C1 segment of cervical spinal cord (tissue), 14 donors: ENCODE measurements around the gene METTL2A.
"Not testable (repeated sequence)": the region's sequence is repeated elsewhere in the genome, so short reads cannot be mapped to it uniquely, and the experiment has no call there.

Experiments used
- DNase-seq, 14 donors: peaks; one replicate each; lab custom pipeline; 2025; lab: John Stamatoyannopoulos, UW

Gene METTL2A

GRCh38 chr17:62423647-62424461 is at the start of gene METTL2A:
METTL2A (plus strand) TSS chr17:62423897; CDS start chr17:62423903, 6 bp downstream.
- DNase-seq = peak in 13 of 14 donors; percentile 28 to 77 (median 58)

GRCh38 chr17:62380253-62380652 is 43.4 kb upstream of the METTL2A start, which contains the start of gene EFCAB3:
EFCAB3 (plus strand) TSS chr17:62380553; CDS start chr17:62382980, 2,427 bp downstream.
- DNase-seq = no peak

- no peak for DNase-seq
Observed at GRCh38 chr17:62381561-62381960, 42.1 kb upstream of the METTL2A start.

- no peak for DNase-seq
Observed at GRCh38 chr17:62388856-62389255, 34.8 kb upstream of the METTL2A start.

- no peak for DNase-seq
Observed at GRCh38 chr17:62392908-62393307, 30.8 kb upstream of the METTL2A start.

GRCh38 chr17:62398891-62399290 is 24.8 kb upstream of the METTL2A start:
- DNase-seq = no peak

- no peak for DNase-seq
Observed at GRCh38 chr17:62405451-62405850, 18.2 kb upstream of the METTL2A start.

GRCh38 chr17:62413090-62413489 is 10.6 kb upstream of the METTL2A start:
- DNase-seq = not testable (repeated sequence)

GRCh38 chr17:62426214-62426613 is 2.5 kb downstream of the METTL2A start:
- DNase-seq = not testable (repeated sequence)

- not testable (repeated sequence) for DNase-seq
Observed at GRCh38 chr17:62435251-62435650, 11.6 kb downstream of the METTL2A start.

- DNase-seq = not testable (repeated sequence)
Observed at GRCh38 chr17:62441181-62441580, 17.5 kb downstream of the METTL2A start.

GRCh38 chr17:62444063-62444462 is 20.4 kb downstream of the METTL2A start:
- no peak for DNase-seq

GRCh38 chr17:62445791-62446190 is 22.1 kb downstream of the METTL2A start:
- DNase-seq = not testable (repeated sequence)

- not testable (repeated sequence) for DNase-seq
Observed at GRCh38 chr17:62452195-62452594, 28.5 kb downstream of the METTL2A start.

- DNase-seq = not testable (repeated sequence)
Observed at GRCh38 chr17:62453041-62453440, 29.3 kb downstream of the METTL2A start.

GRCh38 chr17:62453656-62454055 is 30.0 kb downstream of the METTL2A start:
- not testable (repeated sequence) for DNase-seq

- peak in 1 of 14 donors; percentile 3 for DNase-seq
Observed at GRCh38 chr17:62454111-62454510, 30.4 kb downstream of the METTL2A start.

- DNase-seq = no peak
Observed at GRCh38 chr17:62456016-62456415, 32.3 kb downstream of the METTL2A start.

GRCh38 chr17:62458483-62458882 is 34.8 kb downstream of the METTL2A start:
- not testable (repeated sequence) for DNase-seq

GRCh38 chr17:62464422-62464821 is 40.7 kb downstream of the METTL2A start:
- not testable (repeated sequence) for DNase-seq

- DNase-seq = not testable (repeated sequence)
Observed at GRCh38 chr17:62465271-62465670, 41.6 kb downstream of the METTL2A start.

GRCh38 chr17:62470666-62471379 is 47.1 kb downstream of the METTL2A start:
- peak in 7 of 14 donors; percentile 4 to 88 (median 22) for DNase-seq
